ENCODE measurements around the gene HSPA12B. TPM values are rescaled to one million over a fixed set of nuclear protein-coding genes. Genes with fewer than 3 reads are reported as not detected.

The HSPA12B gene
- total RNA-seq, 2 experiments from 2014 or later, result not detected

DNA sequence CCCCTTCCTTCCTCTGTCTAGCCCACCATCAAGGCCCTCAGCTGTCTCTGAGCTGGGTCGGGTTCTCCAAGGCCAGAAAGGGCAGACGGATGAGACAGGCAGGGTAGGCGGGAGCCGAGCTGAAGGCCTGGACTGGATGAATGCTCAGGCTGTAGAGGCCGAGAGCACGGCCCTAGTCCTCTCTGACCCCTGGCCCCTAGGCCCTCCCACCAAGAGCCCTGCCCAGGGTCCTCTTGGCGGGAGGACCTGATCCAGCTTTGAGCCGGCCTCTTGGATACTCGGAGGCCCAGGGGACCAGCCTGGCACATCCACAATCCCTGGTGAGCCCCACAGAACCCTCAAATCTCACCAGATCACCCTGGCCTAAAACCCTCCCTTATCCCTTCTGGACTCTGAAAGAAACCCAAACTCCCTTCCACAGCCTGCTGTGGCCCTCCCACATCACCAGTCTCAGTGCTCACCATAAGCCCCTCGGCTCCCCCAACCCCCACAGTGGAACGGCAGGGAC, 26.9 kb downstream of the HSPA12B start:
- no TSS peak for BruUV-seq (replicated peaks)
- no peaks in the 10 kb centered on the region for H3K79me2 ChIP-seq (ENCODE audit: insufficient read depth, low read depth, low read length)
- ChIA-PET POLR2A (interaction anchor here (1.2 kb wide), 1 partner anchor 8 kb away, joined by 3 read pairs; the partner anchor contains the start of gene ADISSP), CTCF (ENCODE audit: unreplicated experiment) (no interaction called here)
- peaks cover 13% of the 10 kb centered on the region for H3K4me1 ChIP-seq (ENCODE audit: insufficient read depth, low read length, poor library complexity, severe bottlenecking)
- TF ChIP-seq, protein P1, sequence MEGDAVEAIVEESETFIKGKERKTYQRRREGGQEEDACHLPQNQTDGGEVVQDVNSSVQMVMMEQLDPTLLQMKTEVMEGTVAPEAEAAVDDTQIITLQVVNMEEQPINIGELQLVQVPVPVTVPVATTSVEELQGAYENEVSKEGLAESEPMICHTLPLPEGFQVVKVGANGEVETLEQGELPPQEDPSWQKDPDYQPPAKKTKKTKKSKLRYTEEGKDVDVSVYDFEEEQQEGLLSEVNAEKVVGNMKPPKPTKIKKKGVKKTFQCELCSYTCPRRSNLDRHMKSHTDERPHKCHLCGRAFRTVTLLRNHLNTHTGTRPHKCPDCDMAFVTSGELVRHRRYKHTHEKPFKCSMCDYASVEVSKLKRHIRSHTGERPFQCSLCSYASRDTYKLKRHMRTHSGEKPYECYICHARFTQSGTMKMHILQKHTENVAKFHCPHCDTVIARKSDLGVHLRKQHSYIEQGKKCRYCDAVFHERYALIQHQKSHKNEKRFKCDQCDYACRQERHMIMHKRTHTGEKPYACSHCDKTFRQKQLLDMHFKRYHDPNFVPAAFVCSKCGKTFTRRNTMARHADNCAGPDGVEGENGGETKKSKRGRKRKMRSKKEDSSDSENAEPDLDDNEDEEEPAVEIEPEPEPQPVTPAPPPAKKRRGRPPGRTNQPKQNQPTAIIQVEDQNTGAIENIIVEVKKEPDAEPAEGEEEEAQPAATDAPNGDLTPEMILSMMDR (conservative IDR thresholded peaks at IDR 0.05; ENCODE audit: low read length), result no peak
- no peak for TF ChIP-seq EZH2phosphoT487 (IDR thresholded peaks at IDR 0.05; ENCODE audit: borderline replicate concordance, low read depth, low read length)
- H3K27ac ChIP-seq (ENCODE audit: low read depth, low read length, poor library complexity, severe bottlenecking), result no peak overlapping the region
- DNase-seq (ENCODE audit: low spot score), result no peak
- H3K4me2 ChIP-seq (ENCODE audit: low read length), result no peak overlapping the region
- H3K4me3 ChIP-seq (ENCODE audit: low read depth, low read length, poor library complexity, severe bottlenecking), result no peak overlapping the region
- no peak overlapping the region for H2AFZ ChIP-seq (ENCODE audit: low read length)
- H3K36me3 ChIP-seq (ENCODE audit: insufficient read depth, low read length), result peaks cover 49% of the 10 kb centered on the region
- intact Hi-C loops (cut with micrococcal nuclease; ENCODE audit: unreplicated experiment), result no loop called here
- no peaks in the 10 kb centered on the region for H3K9me2 ChIP-seq (ENCODE audit: insufficient read depth, low read length)
- no peaks in the 10 kb centered on the region for H4K20me1 ChIP-seq (ENCODE audit: insufficient read depth, low read length)
- H3K9me3 ChIP-seq (ENCODE audit: low read length), result no peaks in the 10 kb centered on the region

DNA sequence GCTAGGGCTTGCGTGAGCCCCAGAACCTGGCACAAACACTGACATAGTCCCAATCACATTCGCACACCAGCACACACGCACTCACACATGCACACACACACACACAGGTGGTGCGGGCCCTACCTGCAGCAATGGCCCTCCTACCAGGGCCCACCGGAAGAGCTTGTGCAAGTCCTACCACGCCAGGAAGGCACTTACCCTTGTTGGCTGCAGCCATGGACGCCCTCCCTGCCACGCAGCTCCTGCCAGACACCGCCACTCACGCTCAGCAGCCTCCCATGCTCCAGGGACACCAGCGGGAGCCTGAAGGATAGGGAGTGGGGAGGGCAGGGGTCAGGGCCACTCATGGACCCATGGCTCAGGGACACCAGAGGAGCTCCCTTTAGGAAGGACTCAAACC, 27.4 kb downstream of the HSPA12B start:
- no peak for DNase-seq (ENCODE audit: low spot score)
- H3K36me3 ChIP-seq (ENCODE audit: insufficient read depth, low read length), result peaks cover 49% of the 10 kb centered on the region
- CTCF ChIA-PET (ENCODE audit: unreplicated experiment), result no interaction called here
- H3K4me1 ChIP-seq (ENCODE audit: insufficient read depth, low read length, poor library complexity, severe bottlenecking), result peaks cover 13% of the 10 kb centered on the region
- no peaks in the 10 kb centered on the region for H3K9me2 ChIP-seq (ENCODE audit: insufficient read depth, low read length)
- H3K4me2 ChIP-seq (ENCODE audit: low read length), result no peak overlapping the region
- no peak overlapping the region for H2AFZ ChIP-seq (ENCODE audit: low read length)
- intact Hi-C loops (cut with micrococcal nuclease; ENCODE audit: unreplicated experiment), result no loop called here
- H3K79me2 ChIP-seq (ENCODE audit: insufficient read depth, low read depth, low read length), result no peaks in the 10 kb centered on the region
- POLR2A ChIA-PET, result interaction anchor here (1.2 kb wide), 1 partner anchor 8 kb away, joined by 3 read pairs; the partner anchor contains the start of gene ADISSP
- no TSS peak for BruUV-seq (replicated peaks)
- H3K9me3 ChIP-seq (ENCODE audit: low read length), result no peaks in the 10 kb centered on the region
- no peak overlapping the region for H3K27ac ChIP-seq (ENCODE audit: low read depth, low read length, poor library complexity, severe bottlenecking)
- no peak for TF ChIP-seq EZH2phosphoT487 (IDR thresholded peaks at IDR 0.05; ENCODE audit: borderline replicate concordance, low read depth, low read length)
- TF ChIP-seq, protein P1 (conservative IDR thresholded peaks at IDR 0.05; ENCODE audit: low read length), result no peak
- no peaks in the 10 kb centered on the region for H4K20me1 ChIP-seq (ENCODE audit: insufficient read depth, low read length)
- no peak overlapping the region for H3K4me3 ChIP-seq (ENCODE audit: low read depth, low read length, poor library complexity, severe bottlenecking)

DNA sequence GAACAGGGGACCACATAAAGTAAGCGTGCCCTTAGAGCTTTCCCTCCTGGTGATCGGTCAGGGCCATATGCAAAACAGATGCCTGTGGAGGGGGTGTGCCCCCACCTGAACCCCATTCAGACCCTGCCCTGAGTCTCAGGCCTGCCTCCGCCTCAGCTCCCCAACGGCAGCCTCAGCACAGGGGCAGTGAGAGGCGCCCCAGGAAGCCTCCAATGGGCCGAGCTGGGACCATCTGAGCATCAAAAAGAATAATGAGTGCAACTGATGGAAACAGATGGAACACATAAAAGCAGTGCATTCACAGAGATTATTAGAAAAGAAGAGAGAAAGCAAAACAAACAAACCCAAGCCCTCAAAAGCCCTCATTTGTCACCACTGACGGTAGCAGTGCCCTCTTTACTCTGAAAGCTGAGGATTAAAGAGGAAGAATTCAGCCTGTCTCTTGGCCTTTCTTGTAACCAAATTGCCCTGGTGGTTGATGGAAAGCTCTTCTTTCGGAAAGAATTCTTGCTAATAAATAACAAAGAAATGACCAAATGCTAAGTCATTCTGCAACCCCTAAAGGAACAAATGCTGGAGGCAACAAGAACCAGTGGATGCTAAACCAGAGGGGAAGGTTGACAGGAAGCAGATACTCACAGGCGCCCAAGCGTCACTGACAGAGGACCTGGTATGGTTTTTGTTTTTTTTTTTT, 28.3 kb downstream of the HSPA12B start:
- peaks cover 21% of the 10 kb centered on the region for H3K4me1 ChIP-seq (ENCODE audit: insufficient read depth, low read length, poor library complexity, severe bottlenecking)
- H3K9me2 ChIP-seq (ENCODE audit: insufficient read depth, low read length), result no peaks in the 10 kb centered on the region
- CTCF ChIA-PET (ENCODE audit: unreplicated experiment), result no interaction called here
- no peaks in the 10 kb centered on the region for H3K79me2 ChIP-seq (ENCODE audit: insufficient read depth, low read depth, low read length)
- BruUV-seq (replicated peaks), result no TSS peak
- H3K27ac ChIP-seq (ENCODE audit: low read depth, low read length, poor library complexity, severe bottlenecking), result peak overlapping the region; percentile 12
- no peak overlapping the region for H2AFZ ChIP-seq (ENCODE audit: low read length)
- H3K4me2 ChIP-seq (ENCODE audit: low read length), result 0 out of 2 replicates have a peak overlapping the region, but pooled peaks have one; percentile 30
- H4K20me1 ChIP-seq (ENCODE audit: insufficient read depth, low read length), result no peaks in the 10 kb centered on the region
- intact Hi-C loops (cut with micrococcal nuclease; ENCODE audit: unreplicated experiment), result no loop called here
- no peak overlapping the region for H3K4me3 ChIP-seq (ENCODE audit: low read depth, low read length, poor library complexity, severe bottlenecking)
- H3K36me3 ChIP-seq (ENCODE audit: insufficient read depth, low read length), result peaks cover 40% of the 10 kb centered on the region
- POLR2A ChIA-PET, result interaction anchor here (1.2 kb wide), 1 partner anchor 16 kb away, joined by 3 read pairs; no protein-coding TSS in a partner anchor
- no peaks in the 10 kb centered on the region for H3K9me3 ChIP-seq (ENCODE audit: low read length)
- peak; percentile 46 for DNase-seq (ENCODE audit: low spot score)
- TF ChIP-seq, protein P1 (conservative IDR thresholded peaks at IDR 0.05; ENCODE audit: low read length), result no peak
- TF ChIP-seq EZH2phosphoT487 (IDR thresholded peaks at IDR 0.05; ENCODE audit: borderline replicate concordance, low read depth, low read length), result no peak

All from OCI-LY7 (cell line).